K562 (cell line): Measurements from ENCODE around the gene TRIM24. TPM values are rescaled to one million over a fixed set of nuclear protein-coding genes. Genes with fewer than 3 reads are reported as not detected.

ENCODE experiments used
- ZNF561 ChIP-seq: fragments of 450-650 bp; formaldehyde crosslinking; conservative IDR thresholded peaks from 2 replicates; pipeline ENCODE4 v1.4.0; 2020; ENCODE audit warnings: mild to moderate bottlenecking, moderate library complexity
- polyA plus RNA-seq, 8 experiments: library from polyadenylated mRNA; depleted of rRNA in 4 of 8; stranded (reverse) in 5 of 8; unstranded in 3 of 8; fragments of >200 nt; fragmentation: Nextera tagmentation in 2 of 8; fragmentation: Illumina TruSeq in 1 of 8; extraction: Ambion mirVana in 2 of 8; extraction: Trizol in 1 of 8; gene quantifications; 2 replicates each; pipeline versions ENCODE4 v1.2.1 to v1.2.3, GENCODE V29; 2011 to 2014; ENCODE audit warnings: inconsistent platforms in 1 of 8, missing spikeins in 1 of 8
- total RNA-seq, 7 experiments: library from RNA; depleted of rRNA in 6 of 7; stranded (reverse); fragments of >200 nt in 6 of 7; fragmentation: Illumina TruSeq in 2 of 7; extraction: Trizol in 2 of 7; gene quantifications; 2 replicates each; pipeline versions ENCODE4 v1.2.1 to v1.2.3, GENCODE V29; 2011 to 2021; ENCODE audit warnings: low replicate concordance in 1 of 7
- TF ChIP-seq, protein P1 (sequence below), 2 experiments: fragments of 450-650 bp; IDR thresholded peaks; 2 replicates each; pipeline ENCODE4 v1.6.1; 2016; ENCODE audit warnings: mild to moderate bottlenecking in 2 of 2, borderline replicate concordance in 1 of 2, low read depth in 1 of 2, moderate library complexity in 1 of 2
- TF ChIP-seq, protein P2 (sequence below): sonication (generic); formaldehyde crosslinking; IDR thresholded peaks from 2 replicates; pipeline ENCODE4 v1.8.1; 2023; ENCODE audit warnings: mild to moderate bottlenecking, missing genetic modification reagents

The TRIM24 gene
- total and polyA plus RNA-seq, 9 of the 15 experiments (the other 6 are each of a cell fraction or from before 2014, with no cell fraction given), result 13.4 to 74.0 (median 41.7) TPM

DNA sequence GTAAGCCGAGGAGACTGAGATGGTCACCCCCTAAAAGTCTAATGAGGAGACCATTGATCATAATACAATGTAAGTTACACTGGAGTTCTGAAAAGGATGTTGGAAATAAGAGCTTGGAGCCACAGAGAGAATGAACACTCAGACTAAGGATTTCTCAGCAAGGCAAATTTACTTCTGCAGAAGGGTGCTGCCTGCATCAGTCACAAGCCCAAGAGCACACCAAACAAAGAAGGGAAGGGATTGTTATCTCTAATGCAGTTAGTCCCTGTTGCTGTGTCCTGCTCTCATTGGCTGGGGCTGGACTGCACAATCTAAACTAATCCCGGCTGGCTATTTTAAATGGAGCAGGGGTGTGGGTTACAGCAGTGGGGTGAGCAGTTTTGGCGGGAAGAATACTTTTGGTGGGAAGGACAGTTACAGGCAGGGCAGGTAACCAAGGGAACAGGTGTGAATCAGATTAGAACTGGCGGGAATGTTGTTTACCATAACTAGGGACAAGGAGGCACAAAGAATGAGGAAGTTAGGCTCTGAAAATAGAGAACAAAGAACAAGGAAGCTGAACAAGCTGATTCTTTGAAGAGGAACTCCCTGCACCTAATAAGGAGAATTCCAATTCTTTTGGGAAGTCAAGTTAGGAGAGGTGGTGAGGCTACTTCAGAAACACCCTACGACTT lies 30.3 kb upstream of the TRIM24 start (continued):
- TF ChIP-seq, protein P1, sequence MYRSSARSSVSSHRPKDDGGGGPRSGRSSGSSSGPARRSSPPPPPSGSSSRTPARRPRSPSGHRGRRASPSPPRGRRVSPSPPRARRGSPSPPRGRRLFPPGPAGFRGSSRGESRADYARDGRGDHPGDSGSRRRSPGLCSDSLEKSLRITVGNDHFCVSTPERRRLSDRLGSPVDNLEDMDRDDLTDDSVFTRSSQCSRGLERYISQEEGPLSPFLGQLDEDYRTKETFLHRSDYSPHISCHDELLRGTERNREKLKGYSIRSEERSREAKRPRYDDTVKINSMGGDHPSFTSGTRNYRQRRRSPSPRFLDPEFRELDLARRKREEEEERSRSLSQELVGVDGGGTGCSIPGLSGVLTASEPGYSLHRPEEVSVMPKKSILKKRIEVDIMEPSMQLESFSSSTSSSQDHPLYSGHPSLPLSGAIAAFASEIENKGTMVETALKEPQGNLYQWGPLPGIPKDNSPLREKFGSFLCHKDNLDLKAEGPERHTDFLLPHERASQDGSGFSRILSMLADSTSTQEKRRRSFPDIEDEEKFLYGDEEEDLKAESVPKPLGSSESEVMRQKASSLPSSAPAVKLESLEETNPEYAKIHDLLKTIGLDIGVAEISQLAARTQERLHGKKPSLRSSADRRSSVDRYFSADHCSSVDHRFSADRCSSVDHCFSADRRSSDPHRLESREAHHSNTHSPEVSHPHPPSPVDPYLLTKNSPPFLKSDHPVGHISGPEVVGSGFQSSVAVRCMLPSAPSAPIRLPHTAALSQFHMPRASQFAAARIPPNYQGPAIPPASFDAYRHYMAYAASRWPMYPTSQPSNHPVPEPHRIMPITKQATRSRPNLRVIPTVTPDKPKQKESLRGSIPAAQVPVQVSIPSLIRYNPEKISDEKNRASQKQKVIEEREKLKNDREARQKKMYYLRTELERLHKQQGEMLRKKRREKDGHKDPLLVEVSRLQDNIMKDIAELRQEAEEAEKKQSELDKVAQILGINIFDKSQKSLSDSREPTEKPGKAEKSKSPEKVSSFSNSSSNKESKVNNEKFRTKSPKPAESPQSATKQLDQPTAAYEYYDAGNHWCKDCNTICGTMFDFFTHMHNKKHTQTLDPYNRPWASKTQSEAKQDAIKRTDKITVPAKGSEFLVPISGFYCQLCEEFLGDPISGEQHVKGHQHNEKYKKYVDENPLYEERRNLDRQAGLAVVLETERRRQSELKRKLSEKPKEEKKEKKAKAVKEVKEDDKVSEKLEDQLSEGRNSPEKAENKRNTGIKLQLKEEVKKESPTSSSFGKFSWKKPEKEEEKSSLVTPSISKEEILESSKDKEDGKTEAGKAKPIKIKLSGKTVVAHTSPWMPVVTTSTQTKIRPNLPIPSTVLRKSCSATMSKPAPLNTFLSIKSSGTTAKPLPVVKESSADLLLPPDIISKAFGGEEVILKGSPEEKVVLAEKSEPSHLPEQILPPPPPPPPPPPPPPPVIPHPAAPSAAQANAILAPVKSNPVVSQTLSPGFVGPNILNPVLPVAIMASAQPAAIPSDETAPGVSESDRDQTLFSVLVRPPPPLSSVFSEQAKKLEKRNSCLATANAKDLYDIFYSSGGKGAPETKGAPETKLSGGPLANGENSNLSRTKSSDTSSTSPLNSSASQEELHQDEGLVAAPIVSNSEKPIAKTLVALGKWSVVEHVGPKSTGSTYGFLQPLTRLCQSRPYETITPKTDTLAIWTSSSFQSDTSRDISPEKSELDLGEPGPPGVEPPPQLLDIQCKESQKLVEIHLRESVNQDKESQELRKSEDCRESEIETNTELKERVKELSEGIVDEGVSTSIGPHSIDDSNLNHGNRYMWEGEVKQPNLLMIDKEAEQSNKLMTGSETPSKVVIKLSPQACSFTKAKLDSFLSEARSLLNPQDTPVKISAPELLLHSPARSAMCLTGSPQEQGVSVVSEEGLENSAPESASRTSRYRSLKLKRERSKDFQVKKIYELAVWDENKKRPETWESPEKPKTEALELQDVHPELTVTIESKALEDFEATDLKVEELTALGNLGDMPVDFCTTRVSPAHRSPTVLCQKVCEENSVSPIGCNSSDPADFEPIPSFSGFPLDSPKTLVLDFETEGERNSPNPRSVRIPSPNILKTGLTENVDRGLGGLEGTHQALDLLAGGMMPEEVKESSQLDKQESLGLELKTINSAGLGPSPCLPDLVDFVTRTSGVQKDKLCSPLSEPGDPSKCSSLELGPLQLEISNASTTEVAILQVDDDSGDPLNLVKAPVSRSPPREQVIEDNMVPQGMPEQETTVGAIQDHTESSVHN (IDR thresholded peaks at IDR 0.05; ENCODE audit: borderline replicate concordance in 1 of 2, low read depth in 1 of 2), result 0 out of 4 replicates have a peak, but pooled peaks of 1 of the 2 experiments have one; percentile 34
- peak; percentile 93 for TF ChIP-seq ZNF561 (CRISPR knock-in tag)
- TF ChIP-seq, protein P2, sequence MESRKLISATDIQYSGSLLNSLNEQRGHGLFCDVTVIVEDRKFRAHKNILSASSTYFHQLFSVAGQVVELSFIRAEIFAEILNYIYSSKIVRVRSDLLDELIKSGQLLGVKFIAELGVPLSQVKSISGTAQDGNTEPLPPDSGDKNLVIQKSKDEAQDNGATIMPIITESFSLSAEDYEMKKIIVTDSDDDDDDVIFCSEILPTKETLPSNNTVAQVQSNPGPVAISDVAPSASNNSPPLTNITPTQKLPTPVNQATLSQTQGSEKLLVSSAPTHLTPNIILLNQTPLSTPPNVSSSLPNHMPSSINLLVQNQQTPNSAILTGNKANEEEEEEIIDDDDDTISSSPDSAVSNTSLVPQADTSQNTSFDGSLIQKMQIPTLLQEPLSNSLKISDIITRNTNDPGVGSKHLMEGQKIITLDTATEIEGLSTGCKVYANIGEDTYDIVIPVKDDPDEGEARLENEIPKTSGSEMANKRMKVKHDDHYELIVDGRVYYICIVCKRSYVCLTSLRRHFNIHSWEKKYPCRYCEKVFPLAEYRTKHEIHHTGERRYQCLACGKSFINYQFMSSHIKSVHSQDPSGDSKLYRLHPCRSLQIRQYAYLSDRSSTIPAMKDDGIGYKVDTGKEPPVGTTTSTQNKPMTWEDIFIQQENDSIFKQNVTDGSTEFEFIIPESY (CRISPR knock-in tag), result peak; percentile 38; the same call in 1 of the 2 replicates
